ENCODE data around the gene RAB26. TPM values are rescaled to one million over a fixed set of nuclear protein-coding genes. Genes with fewer than 3 reads are reported as not detected.

Gene RAB26
- total and polyA plus RNA-seq, 2 of the 13 experiments (the other 11 are each of a cell fraction or from before 2014, with no cell fraction given), result 0.86 to 3.6 TPM

- FAIRE-seq (no peak), DNase-seq (ENCODE audit: low spot score) (no peak), ATAC-seq (no peak)
- ChIA-PET POLR2A (interaction anchor here (0.6 to 6.6 kb wide), 15 partner anchors 11 to 1187 kb away, joined by 3 to 79 read pairs (median 4); partner anchors contain the start of genes ECI1, PGP and RPS2), CTCF (ENCODE audit: low intra/inter-chr PET ratio, low total read pairs) (no interaction called here)
- H4K20me1 ChIP-seq (ENCODE audit: insufficient read depth, low read length), result peaks cover 68% of the 10 kb centered on the region
- WGBS (ENCODE audit: low lambda C conversion rate), result 38% methylated on average over 6 of the region's 13 CpGs
- H3K27me3 ChIP-seq (ENCODE audit: control insufficient read depth in 1 of 2, insufficient read depth in 2 of 2, low read length in 2 of 2), result peaks cover under 1 to 13% of the 10 kb centered on the region in 2 experiments; a peak in 3 of 5 replicates
- H3K4me2 ChIP-seq (ENCODE audit: low read depth, low read length), result peak overlapping the region; percentile 97
- no peak overlapping the region for H3K27ac ChIP-seq (ENCODE audit: extremely low read length, insufficient read depth, low read length)
- peak overlapping the region; percentile 99 for H3K9ac ChIP-seq (ENCODE audit: insufficient read depth, low read depth, low read length)
- BruUV-seq (replicated peaks), result no TSS peak
- peak overlapping the region in 2 of 3 experiments; percentile 10 to 98; a peak in 2 of 6 replicates for H3K4me3 ChIP-seq (replicated peaks in 1 of 3; ENCODE audit: insufficient read depth in 1 of 3, low read depth in 2 of 3, low read length in 3 of 3)
- peaks cover 32% of the 10 kb centered on the region for H3K79me2 ChIP-seq (ENCODE audit: insufficient read depth, low read length)
- in situ Hi-C loops (cut with HindIII; ENCODE audit: extremely low pct_ligation_motif_present, low pct_unique_long_range_greater_than_20kb) (no loop called here), intact Hi-C loops (cut with micrococcal nuclease; ENCODE audit: unreplicated experiment) (no loop called here)
- no peaks in the 10 kb centered on the region for H3K9me3 ChIP-seq (ENCODE audit: low read length)
- H3K36me3 ChIP-seq (replicated peaks in 1 of 2; ENCODE audit: control insufficient read depth in 1 of 2, insufficient read depth in 2 of 2, low read length in 2 of 2), result peaks cover 0 to 11% of the 10 kb centered on the region in 2 experiments; a peak in 3 of 5 replicates
- H3K4me1 ChIP-seq (ENCODE audit: insufficient read depth, low read length), result peaks cover 70% of the 10 kb centered on the region
- H2AFZ ChIP-seq (ENCODE audit: low read length), result no peak overlapping the region
- peak; percentile 23; the same call in 1 of the 2 replicates for TF ChIP-seq ZNF768 (CRISPR knock-in tag; IDR thresholded peaks at IDR 0.05)
- TF ChIP-seq TBX3 (IDR thresholded peaks at IDR 0.05; ENCODE audit: borderline replicate concordance), result no peak
- TF ChIP-seq U2AF1 (optimal IDR thresholded peaks at IDR 0.05; ENCODE audit: low read depth, low read length), result no peak
- no peak for TF ChIP-seq ZNF432 (CRISPR knock-in tag; IDR thresholded peaks at IDR 0.05; ENCODE audit: borderline replicate concordance)
- peak; percentile 88 for TF ChIP-seq ZNF629 (CRISPR knock-in tag; conservative IDR thresholded peaks at IDR 0.05)
- 0 out of 2 replicates have a peak, but pooled peaks have one; percentile 11 for TF ChIP-seq CSRNP1 (CRISPR knock-in tag; IDR thresholded peaks at IDR 0.05)
- TF ChIP-seq ZZZ3 (CRISPR knock-in tag; IDR thresholded peaks at IDR 0.05; ENCODE audit: borderline replicate concordance), result no peak
- TF ChIP-seq, protein P1, sequence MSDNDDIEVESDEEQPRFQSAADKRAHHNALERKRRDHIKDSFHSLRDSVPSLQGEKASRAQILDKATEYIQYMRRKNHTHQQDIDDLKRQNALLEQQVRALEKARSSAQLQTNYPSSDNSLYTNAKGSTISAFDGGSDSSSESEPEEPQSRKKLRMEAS (IDR thresholded peaks at IDR 0.05), result peak; percentile 25; the same call in 1 of the 2 replicates
- TF ChIP-seq, protein P2, sequence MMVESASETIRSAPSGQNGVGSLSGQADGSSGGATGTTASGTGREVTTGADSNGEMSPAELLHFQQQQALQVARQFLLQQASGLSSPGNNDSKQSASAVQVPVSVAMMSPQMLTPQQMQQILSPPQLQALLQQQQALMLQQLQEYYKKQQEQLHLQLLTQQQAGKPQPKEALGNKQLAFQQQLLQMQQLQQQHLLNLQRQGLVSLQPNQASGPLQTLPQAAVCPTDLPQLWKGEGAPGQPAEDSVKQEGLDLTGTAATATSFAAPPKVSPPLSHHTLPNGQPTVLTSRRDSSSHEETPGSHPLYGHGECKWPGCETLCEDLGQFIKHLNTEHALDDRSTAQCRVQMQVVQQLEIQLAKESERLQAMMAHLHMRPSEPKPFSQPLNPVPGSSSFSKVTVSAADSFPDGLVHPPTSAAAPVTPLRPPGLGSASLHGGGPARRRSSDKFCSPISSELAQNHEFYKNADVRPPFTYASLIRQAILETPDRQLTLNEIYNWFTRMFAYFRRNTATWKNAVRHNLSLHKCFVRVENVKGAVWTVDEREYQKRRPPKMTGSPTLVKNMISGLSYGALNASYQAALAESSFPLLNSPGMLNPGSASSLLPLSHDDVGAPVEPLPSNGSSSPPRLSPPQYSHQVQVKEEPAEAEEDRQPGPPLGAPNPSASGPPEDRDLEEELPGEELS (CRISPR knock-in tag; IDR thresholded peaks at IDR 0.05), result 0 out of 2 replicates have a peak, but pooled peaks have one; percentile 22
- peak; percentile 86; the same call in 1 of the 2 replicates for TF ChIP-seq ZNF672 (CRISPR knock-in tag; IDR thresholded peaks at IDR 0.05)
- 0 out of 2 replicates have a peak, but pooled peaks have one; percentile 32 for TF ChIP-seq POLR2AphosphoS2 (IDR thresholded peaks at IDR 0.05; ENCODE audit: low read depth, low read length)
- TF ChIP-seq ASH2L (IDR thresholded peaks at IDR 0.05; ENCODE audit: insufficient read length, low read depth, low read length), result no peak
- TF ChIP-seq AGO2 (optimal IDR thresholded peaks at IDR 0.05; ENCODE audit: low read depth, low read length), result peak; percentile 98
- TF ChIP-seq ZNF263 (CRISPR knock-in tag; IDR thresholded peaks at IDR 0.05), result 0 out of 2 replicates have a peak, but pooled peaks have one; percentile 32
- no peak for TF ChIP-seq HMG20A (CRISPR knock-in tag; IDR thresholded peaks at IDR 0.05; ENCODE audit: borderline replicate concordance)
- TF ChIP-seq ISL2 (CRISPR knock-in tag; IDR thresholded peaks at IDR 0.05), result peak; percentile 25; the same call in 1 of the 2 replicates
- peak; percentile 24; the same call in 1 of the 2 replicates for TF ChIP-seq NRL (CRISPR knock-in tag; IDR thresholded peaks at IDR 0.05; ENCODE audit: borderline replicate concordance)
- peak; percentile 53; the same call in 1 of the 2 replicates for TF ChIP-seq MED13 (CRISPR knock-in tag; IDR thresholded peaks at IDR 0.05)
- TF ChIP-seq RBM39 (IDR thresholded peaks at IDR 0.05; ENCODE audit: low read depth, low read length, poor library complexity, severe bottlenecking), result peak; percentile 33
- TF ChIP-seq MEIS2 (CRISPR knock-in tag; IDR thresholded peaks at IDR 0.05), result 0 out of 2 replicates have a peak, but pooled peaks have one; percentile 21
Measured at GRCh38 chr16:2151188-2152091, 3.0 kb downstream of the RAB26 start.
